ENCODE data around the gene ZGRF1.
"Not testable (repeated sequence)": the region's sequence is repeated elsewhere in the genome, so short reads cannot be mapped to it uniquely, and the experiment has no call there.

ZGRF1 gene

DNA sequence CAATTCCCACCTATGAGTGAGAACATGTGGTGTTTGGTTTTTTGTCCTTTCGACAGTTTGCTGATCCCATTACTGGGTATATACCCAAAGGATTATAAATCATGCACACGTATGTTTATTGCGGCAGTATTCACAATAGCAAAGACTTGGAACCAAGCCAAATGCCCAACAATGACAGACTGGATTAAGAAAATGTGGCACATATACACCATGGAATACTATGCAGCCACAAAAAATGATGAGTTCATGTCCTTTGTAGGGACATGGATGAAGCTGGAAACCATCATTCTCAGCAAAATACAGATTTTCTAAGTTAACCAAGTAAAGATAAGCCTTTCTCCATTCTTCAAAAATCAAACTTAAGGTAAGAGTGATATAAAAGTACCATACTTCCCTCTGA is 82.4 kb downstream of the ZGRF1 start:
- DNase-seq (ENCODE audit: low read depth in 2 of 2), result not testable (repeated sequence)

GRCh38 chr4:112552668-112553067 is 84.0 kb downstream of the ZGRF1 start:
- DNase-seq (ENCODE audit: low read depth in 2 of 2), result no peak

DNA sequence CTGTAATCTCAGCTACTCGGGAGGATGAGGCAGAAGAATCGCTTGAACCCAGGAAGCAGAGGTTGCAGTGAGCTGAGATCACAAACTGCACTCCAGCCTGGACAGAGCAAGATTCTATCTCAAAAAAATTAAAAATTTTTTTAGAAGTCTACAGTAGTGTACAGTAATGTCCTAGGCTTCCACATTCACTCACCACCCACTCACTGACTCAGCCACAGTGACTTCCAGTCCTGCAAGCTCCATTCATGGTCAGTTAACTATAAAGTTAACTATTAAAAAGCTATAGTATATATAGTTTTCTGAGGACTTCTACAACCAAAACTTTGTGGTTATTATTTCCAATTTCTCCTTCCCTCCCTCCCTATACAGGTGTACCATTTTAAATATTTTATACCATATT is 86.0 kb downstream of the ZGRF1 start:
- no peak for DNase-seq (ENCODE audit: low read depth in 2 of 2)

DNA sequence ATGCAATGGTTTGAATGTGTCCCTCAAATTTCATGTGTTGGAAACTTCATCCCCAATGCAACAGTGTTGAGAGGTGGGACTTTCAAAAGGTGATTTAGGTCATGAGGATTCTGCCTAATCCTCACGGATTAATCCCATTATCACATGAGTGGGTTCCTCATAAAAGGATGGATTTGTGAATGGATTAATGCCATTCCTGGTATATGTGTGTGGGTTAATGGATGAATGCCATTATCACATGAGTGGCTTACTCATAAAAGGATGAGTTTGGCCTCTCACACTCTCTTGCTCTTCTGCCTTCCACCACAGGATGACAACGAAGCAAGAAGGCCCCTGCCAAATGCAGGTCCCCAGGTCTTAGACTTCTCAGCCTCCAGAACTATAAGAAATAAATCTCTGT is 90.2 kb downstream of the ZGRF1 start:
- no peak for DNase-seq (ENCODE audit: low read depth in 2 of 2)

- no peak for DNase-seq (ENCODE audit: low read depth in 2 of 2)
Observed at GRCh38 chr4:112545346-112545745, 91.4 kb downstream of the ZGRF1 start.

- no peak for DNase-seq (ENCODE audit: low read depth in 2 of 2)
Observed at GRCh38 chr4:112540695-112541094, 96.0 kb downstream of the ZGRF1 start.

GRCh38 chr4:112536123-112536522 is 100.6 kb downstream of the ZGRF1 start:
- DNase-seq (ENCODE audit: low read depth in 2 of 2), result no peak

DNA sequence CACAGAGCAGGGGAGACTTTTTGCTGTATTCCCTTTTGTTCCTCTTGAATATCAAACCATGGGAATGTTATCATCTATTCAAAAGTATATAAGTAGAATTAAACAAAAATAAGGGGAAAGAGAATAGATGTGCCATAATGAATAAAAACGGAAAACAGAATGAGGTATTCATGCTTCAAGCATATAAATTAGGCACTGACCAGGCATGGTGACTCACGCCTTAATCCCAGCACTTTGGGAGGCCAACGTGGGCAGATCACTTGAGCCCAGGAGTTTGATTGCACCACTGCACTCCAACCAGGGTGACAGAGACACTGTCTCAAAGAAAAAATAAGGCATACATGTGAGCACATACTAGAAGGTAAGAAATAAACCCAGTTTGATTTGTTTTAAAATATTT is 104.4 kb downstream of the ZGRF1 start:
- DNase-seq (ENCODE audit: low read depth in 2 of 2), result no peak

DNA sequence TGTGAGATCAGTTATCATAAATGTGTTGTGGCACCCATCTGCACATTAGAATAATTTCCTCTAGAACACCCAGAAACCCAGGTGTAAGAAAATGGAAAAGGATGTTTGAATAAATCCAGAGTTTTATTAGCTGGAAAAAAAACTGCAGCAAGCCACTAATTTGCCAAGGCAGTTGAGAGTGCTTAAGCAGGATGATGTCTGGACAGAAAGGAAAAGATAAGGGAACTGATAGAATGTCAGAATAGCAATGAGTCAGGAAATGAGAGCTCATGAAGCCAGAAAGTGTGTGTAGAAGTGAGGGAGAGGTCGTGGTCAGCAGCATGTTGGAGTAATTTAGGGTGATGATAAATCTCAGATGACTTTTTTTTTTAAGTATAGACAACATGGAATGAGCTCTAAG is 105.6 kb downstream of the ZGRF1 start:
- no peak for DNase-seq (ENCODE audit: low read depth in 2 of 2)

- DNase-seq (ENCODE audit: low read depth in 2 of 2), result no peak
Observed at GRCh38 chr4:112526061-112526460, 110.6 kb downstream of the ZGRF1 start.

- DNase-seq (ENCODE audit: low read depth in 2 of 2), result peak; percentile 64 to 75
Observed at GRCh38 chr4:112523764-112524505, 112.8 kb downstream of the ZGRF1 start.

- no peak for DNase-seq (ENCODE audit: low read depth in 2 of 2)
Observed at GRCh38 chr4:112523008-112523721, 113.5 kb downstream of the ZGRF1 start.

- DNase-seq (ENCODE audit: low read depth in 2 of 2), result not testable (repeated sequence)
Observed at GRCh38 chr4:112522431-112522830, 114.3 kb downstream of the ZGRF1 start.

GRCh38 chr4:112521123-112522023 is 115.3 kb downstream of the ZGRF1 start:
- DNase-seq (ENCODE audit: low read depth in 2 of 2), result no peak

DNA sequence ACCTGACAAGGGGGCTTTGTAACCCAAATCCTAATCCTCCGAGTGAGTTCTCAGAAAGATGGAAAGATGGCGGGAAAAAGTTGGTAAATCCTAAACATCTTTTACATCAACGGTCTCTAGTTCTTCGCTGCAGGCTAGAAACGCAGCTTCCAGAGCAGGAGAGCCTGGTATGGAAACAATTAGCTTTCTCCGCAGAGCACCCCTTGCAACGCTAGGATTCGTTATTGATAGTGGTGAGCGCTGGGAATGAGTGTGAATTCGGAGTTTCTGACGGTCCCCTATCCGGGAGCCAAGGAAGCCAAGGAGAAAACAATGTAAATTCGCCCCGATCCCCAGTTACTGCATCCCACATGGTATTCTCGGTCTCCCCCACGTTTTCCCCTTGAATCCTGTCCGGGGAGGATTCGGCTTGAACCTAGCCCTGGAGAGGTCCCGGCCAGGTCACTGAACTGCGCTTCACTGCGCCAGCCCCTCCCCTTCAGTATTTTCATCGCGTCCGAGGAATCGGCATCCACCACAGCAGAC is 116.0 kb downstream of the ZGRF1 start:
- DNase-seq (ENCODE audit: low read depth in 2 of 2), result no peak

- no peak for DNase-seq (ENCODE audit: low read depth in 2 of 2)
Observed at GRCh38 chr4:112519689-112520597, 116.8 kb downstream of the ZGRF1 start.

DNA sequence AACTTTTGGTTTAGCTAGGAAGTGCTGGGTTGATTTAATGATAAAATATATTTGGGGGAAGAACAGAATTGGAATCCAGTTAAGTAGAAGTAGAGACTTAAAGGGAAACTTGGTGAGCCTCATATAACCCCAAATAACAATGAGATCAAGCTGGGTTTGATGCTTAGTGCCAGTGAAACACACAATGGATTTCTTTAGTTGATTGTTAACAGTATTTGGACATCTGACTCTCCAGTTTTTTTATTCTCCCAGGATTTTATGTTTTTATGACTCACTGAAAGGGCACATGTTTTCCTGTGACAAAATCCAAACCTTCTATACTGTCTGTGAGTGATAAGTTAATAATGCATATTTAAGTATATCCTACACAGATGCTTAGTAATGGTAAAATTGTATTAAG is 118.0 kb downstream of the ZGRF1 start:
- no peak for DNase-seq (ENCODE audit: low read depth in 2 of 2)

- DNase-seq (ENCODE audit: low read depth in 2 of 2), result no peak
Observed at GRCh38 chr4:112517911-112518310, 118.8 kb downstream of the ZGRF1 start.

DNA sequence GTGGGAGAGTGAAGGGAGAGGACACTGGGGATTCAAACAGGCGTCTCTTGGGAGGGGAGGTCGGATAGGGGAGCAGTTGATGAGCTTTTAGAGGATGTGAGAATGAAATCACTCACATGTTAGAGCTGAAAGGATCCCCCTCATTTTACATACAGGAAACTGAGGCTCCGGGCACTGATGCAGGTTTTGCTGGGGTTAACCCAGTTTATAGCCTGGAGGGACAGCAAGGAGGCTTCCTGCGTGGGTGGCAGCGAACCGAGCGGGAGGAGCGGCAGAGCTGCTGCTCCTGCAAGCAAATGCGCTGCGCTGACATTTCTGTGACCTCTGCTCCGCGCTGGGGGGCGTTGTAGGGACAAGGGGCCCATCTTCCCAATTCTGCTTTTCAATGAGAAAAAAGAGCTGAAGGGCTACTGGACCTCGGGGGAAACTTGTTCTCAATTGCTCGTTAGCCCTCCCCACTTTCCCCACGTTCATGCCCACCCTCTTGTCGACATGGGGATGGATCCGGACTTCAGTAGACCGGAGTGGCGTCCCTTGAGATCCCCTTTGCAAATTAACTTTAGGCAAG is 119.6 kb downstream of the ZGRF1 start:
- no peak for DNase-seq (ENCODE audit: low read depth in 2 of 2)

GRCh38 chr4:112516471-112517066 is 120.1 kb downstream of the ZGRF1 start:
- no peak for DNase-seq (ENCODE audit: low read depth in 2 of 2)

Measured in stimulated activated CD8-positive, alpha-beta memory T cell treated with anti-CD3 and anti-CD28 coated beads, Interleukin-15, amount 100 ng/mL, for 48 hours (primary cell).